H7 (cell line): Measurements from ENCODE around the gene MBIP. TPM values are rescaled to one million over a fixed set of nuclear protein-coding genes. Genes with fewer than 3 reads are reported as not detected.
"Not testable (repeated sequence)": the region's sequence is repeated elsewhere in the genome, so short reads cannot be mapped to it uniquely, and the experiment has no call there.

ENCODE experiments used
- DNase-seq: peaks from one replicate; pipeline ENCODE4 v3.0.0; 2012
- H3K27me3 ChIP-seq: 2 replicates; pipeline ENCODE4 v1.6.0; 2011; ENCODE audit warnings: mild to moderate bottlenecking, low read length; ENCODE audit not compliant: control insufficient read depth, insufficient read depth
- H3K36me3 ChIP-seq: replicated peaks from 2 replicates; pipeline ENCODE4 v1.5.1; 2011; ENCODE audit warnings: low read length; ENCODE audit not compliant: control insufficient read depth, insufficient read depth
- H3K4me3 ChIP-seq: 2 replicates; pipeline ENCODE4 v1.5.1; 2011; ENCODE audit warnings: low read depth, mild to moderate bottlenecking, control low read depth, low read length, moderate library complexity; ENCODE audit not compliant: insufficient read depth
- total RNA-seq: library from RNA; depleted of rRNA; stranded (reverse); fragments of >200 nt; shearing (Covaris generic); gene quantifications from 2 replicates; pipeline ENCODE4 v1.2.3, GENCODE V29; 2014; rRNA removed

Gene MBIP
- 7.6 and 10.4 TPM in 2 replicates for total RNA-seq

GRCh38 chr14:36320200-36320896, at the start of gene MBIP:
Gene MBIP (minus strand): TSS chr14:36320637. CDS start chr14:36320588, 49 bp downstream.
- DNase-seq, result peak; percentile 82
- Histone ChIP-seq H3K36me3 (no peaks in the 10 kb centered on the region), H3K27me3 (no peaks in the 10 kb centered on the region), H3K4me3 (peak within 1 kb of the TSS; percentile 84)

DNA sequence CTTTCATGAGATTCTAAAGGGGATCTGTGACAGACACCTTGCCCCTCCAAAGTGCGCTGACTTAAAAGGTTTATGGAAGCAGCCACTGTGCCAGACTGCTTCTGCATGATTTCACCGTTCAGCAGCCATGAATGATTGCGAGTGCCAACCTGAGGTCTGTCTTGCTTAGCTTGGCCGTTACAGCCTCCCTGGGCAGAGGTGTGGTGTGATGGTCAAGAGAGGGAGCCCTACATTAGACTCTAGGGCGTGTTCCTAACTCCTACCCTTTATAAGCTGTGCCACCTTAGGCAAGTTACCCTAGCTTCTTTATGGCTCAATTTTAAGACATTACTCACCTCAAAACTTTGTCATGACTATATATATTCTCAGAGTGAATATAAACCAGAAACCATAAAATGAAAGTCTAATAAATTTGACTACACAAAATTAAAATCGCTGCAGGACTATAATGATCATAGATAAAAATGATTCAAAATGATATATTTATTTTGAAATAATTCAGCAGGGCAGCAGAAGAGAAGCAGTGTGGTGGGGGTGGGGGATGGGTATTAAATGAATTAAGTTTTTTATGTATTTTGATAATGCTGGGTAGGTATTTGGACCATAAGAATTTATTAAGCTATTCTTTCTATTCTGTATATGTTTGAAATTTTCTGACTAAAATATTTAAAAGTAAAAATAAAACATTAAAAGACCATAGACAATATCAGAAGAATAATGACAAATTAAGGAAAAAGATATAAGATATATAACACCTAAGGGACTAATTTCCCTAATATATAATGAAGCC, 47.7 kb upstream of the MBIP start:
- no peak overlapping the region for H3K4me3 ChIP-seq
- no peak for DNase-seq
- no peaks in the 10 kb centered on the region for H3K27me3 ChIP-seq
- no peaks in the 10 kb centered on the region for H3K36me3 ChIP-seq

GRCh38 chr14:36365766-36366165, 45.3 kb upstream of the MBIP start:
- Histone ChIP-seq H3K27me3 (no peaks in the 10 kb centered on the region), H3K36me3 (no peaks in the 10 kb centered on the region), H3K4me3 (no peak overlapping the region)
- DNase-seq, result no peak

DNA sequence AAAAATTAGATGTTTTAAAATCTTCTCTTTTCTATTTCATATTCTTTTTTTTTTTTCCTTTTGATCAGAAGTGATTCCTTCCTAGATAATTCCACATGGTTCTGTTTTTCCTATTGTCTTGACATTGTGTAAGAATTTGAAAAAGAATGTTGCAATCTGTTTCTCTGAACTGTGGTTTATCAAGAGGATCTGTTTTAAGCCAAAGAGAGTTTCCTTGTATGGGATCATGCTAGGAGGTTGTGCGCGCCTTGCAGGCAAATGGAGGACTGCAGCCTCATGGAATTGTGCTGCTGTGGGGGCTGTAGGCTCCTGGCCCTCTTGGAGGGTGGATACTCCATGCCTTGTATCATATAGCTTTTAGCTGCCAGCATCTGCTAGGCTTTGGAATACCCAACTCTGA, 43.3 kb upstream of the MBIP start:
- no peak for DNase-seq
- Histone ChIP-seq H3K36me3 (no peaks in the 10 kb centered on the region), H3K4me3 (no peak overlapping the region), H3K27me3 (no peaks in the 10 kb centered on the region)

DNA sequence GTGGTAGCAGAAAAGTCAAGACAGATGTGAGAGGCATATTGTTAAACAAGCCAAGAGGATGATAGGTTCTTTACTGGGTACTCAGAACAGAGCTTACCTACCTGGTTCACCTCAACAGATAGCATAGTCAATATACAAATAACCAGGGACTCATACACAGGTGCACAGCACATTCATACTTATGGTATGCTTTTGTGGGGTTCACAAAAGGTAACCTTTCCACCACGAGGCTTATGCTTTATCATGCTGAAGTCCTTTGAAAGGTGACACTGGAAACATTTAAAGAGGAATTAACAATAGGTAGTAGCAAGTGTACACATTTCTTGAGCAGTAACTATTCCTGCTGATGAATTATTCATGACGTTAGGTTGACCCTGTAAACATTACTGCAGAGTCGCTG, 42.2 kb upstream of the MBIP start:
- Histone ChIP-seq H3K36me3 (no peaks in the 10 kb centered on the region), H3K27me3 (no peaks in the 10 kb centered on the region)
- no peak for DNase-seq

DNA sequence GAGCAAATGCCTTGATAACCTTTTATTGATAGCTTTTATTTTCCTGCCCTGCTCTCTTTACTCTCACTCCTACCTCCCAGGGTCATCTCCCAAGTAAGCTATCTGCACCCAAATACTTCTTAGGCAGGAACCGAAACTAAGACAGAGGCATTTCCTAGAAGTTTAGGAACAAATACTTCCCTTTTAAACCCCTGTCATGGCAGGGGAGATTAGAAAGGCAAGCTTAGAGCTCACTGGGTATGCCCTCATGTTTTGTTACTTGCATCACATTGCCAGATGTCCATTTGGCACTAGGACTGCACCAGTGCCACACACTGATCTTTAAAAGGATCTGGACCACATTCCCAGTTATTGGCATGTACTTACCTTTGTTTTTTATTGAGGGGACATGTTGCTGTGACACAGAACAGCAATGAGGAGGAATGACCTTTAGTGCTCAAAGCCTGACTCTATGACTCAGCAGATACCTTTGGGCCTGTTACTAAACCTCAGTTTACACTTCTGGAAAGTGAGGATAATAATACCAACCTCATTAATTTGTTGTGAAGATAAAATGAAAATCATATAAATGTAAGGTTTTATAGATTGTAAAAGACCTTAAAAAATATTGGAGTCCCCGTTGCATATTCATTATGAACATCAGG, 40.9 kb upstream of the MBIP start:
- H3K4me3 ChIP-seq, result no peak overlapping the region
- no peaks in the 10 kb centered on the region for H3K36me3 ChIP-seq
- no peak for DNase-seq
- H3K27me3 ChIP-seq, result no peaks in the 10 kb centered on the region

More for the DNA sequence above, 42.2 kb upstream of the MBIP start:
- no peak overlapping the region for H3K4me3 ChIP-seq

GRCh38 chr14:36356862-36357261, 36.4 kb upstream of the MBIP start:
- Histone ChIP-seq H3K4me3 (no peak overlapping the region), H3K27me3 (no peaks in the 10 kb centered on the region), H3K36me3 (no peaks in the 10 kb centered on the region)
- no peak for DNase-seq

- no peaks in the 10 kb centered on the region for H3K27me3 ChIP-seq
- no peaks in the 10 kb centered on the region for H3K36me3 ChIP-seq
- DNase-seq, result no peak
- no peak overlapping the region for H3K4me3 ChIP-seq
These were observed 25.6 kb upstream of the MBIP start for GRCh38 chr14:36346052-36346451.

GRCh38 chr14:36344211-36344610, 23.8 kb upstream of the MBIP start:
- DNase-seq, result no peak
- Histone ChIP-seq H3K27me3 (no peaks in the 10 kb centered on the region), H3K36me3 (no peaks in the 10 kb centered on the region), H3K4me3 (no peak overlapping the region)

DNA sequence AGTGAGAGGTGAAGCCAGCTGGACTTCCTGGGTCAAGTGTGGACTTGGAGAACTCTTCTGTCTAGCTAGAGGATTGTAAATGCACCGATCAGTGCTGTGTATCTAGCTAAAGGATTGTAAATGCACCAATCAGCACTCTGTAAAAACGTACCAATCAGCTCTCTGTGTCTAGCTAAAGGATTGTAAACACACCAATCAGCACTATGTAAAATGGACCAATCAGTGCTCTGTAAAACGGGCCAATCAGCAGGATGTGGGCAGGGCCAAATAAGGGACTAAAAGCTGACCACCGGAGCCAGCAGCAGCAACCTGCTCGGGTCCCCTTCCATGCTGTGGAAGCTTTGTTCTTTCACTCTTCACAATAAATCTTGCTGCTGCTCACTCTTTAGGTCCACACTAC, 21.4 kb upstream of the MBIP start:
- not testable (repeated sequence) for H3K36me3 ChIP-seq

DNA sequence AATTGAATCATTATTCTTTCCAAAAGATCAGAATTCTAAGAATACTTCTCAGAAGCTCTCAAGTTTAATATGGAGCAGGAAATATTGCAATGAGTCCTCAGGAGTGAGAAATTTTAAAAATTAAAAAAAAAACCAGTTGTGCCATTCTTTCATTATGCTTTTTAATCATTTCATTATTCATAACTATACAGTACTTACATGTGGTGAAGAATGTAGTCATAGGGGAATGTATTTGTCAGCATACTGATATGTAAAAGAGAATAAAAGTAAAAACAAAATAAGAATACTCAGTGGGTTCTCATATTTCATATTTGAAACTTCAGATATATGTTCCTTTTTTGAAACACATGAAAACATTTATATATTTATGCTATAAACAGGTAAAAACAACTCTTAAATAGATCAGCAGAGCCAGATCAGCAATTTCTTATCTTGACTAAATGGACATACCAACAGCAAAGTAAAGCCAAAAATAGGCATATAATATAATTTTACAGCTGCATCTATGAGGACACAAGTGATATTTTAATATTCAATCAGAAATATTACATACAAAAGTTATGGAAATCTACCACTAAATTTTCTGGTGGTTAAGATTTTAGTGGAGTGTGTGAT, 19.9 kb upstream of the MBIP start:
- Histone ChIP-seq H3K36me3 (no peaks in the 10 kb centered on the region), H3K4me3 (no peak overlapping the region), H3K27me3 (no peaks in the 10 kb centered on the region)
- DNase-seq, result no peak

More for the DNA sequence above, 21.4 kb upstream of the MBIP start:
- H3K27me3 ChIP-seq, DNase-seq, H3K4me3 ChIP-seq: not testable (repeated sequence)

DNA sequence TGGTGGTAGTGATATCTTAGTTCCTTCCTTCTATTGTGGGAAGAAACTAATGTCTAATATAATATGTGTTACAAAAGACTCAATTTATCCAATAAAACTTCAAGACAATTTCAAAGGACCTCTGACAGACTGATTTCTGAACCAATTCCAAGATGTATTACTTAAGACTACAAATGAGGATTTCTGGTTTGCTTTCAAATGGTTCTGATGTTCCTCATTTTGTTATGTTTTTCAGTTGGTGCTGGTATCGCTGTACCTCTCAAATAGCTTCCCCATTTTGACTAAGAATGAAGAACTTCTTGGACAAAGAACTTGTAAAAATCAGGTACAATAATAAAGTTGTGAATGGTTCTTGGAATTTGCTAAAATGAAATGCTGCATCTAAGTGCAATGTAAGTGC, 19.4 kb upstream of the MBIP start:
- H3K27me3 ChIP-seq, result no peaks in the 10 kb centered on the region
- H3K4me3 ChIP-seq, result no peak overlapping the region
- H3K36me3 ChIP-seq, result no peaks in the 10 kb centered on the region
- no peak for DNase-seq

DNA sequence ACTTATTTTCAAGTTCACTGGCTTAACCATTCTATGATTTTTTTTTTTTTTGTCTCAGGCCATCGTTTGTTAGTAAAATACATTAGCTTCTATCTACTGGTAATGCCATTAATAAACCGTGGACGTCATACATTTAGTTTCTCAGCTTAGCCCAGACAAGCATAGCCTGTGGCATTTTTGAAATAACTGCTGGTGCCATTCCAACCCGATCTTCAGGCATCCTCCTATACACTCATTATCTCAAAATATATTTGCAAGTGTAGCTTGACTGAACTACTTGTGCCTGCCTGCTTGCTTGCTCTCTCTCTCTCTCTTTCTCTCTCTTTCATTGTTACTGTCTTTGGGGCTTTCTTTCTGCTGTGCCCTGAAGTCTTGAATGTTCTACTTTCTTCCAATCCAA, 12.7 kb upstream of the MBIP start:
- Histone ChIP-seq H3K27me3 (no peaks in the 10 kb centered on the region), H3K4me3 (no peak overlapping the region), H3K36me3 (no peaks in the 10 kb centered on the region)
- no peak for DNase-seq

DNA sequence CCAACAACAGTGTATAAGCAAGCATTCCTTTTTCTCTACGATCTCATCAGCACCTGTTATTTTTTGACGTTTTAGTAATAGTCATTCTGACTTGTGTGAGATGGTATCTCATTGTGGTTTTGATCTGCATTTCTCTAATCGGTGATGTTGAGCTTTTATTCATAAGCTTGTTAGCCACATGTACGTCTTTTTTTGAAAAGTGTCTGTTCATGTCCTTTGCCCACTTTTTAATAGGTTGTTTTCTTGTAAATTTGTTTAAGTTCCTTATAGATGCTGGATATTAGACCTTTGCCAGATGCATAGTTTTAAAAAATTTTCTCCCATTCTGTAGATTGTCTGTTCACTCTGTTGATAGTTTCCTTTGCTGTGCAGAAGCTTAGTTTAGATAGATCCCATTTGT, 7.1 kb upstream of the MBIP start:
- not testable (repeated sequence) for H3K27me3 ChIP-seq, DNase-seq, H3K4me3 ChIP-seq, H3K36me3 ChIP-seq
